GM21526 (cell line): ENCODE data around the gene CFAP46.
"Not testable (repeated sequence)": the region's sequence is repeated elsewhere in the genome, so short reads cannot be mapped to it uniquely, and the experiment has no call there.

Experiments used
- ATAC-seq: cut with Tn5 transposase; IDR thresholded peaks from one replicate; pipeline ENCODE4 v1.9.1; 2021; ENCODE audit warnings: moderate library complexity; ENCODE audit not compliant: unreplicated experiment, low FRiP score

Gene CFAP46

GRCh38 chr10:132964707-132965410 lies 22.5 kb upstream of the CFAP46 start:
- not testable (repeated sequence) for ATAC-seq

GRCh38 chr10:132964231-132964630 lies 21.9 kb upstream of the CFAP46 start:
- no peak for ATAC-seq

DNA sequence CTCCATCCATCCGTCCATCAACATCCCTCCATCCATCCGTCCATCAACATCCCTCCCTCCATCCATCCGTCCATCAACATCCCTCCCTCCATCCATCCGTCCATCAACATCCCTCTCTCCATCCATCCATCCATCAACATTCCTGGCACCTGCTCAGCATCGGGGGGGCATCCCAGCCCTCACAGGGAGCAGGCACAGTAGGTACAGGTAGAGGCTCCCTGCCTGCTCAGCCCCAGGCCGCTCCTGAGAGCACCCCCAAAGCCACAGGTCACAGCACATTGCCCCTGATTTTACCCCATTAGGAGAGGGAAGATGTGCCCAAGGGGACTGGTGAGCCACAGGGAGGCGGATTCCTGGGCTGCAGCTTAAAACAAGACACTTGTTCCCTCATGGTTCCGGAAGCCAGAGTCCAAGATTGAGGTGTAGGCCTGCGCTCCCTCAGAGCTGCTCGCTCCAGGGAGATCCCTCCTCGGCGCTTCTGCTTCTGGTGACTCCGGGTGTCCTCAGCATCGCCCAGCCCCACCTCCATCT lies 21.1 kb upstream of the CFAP46 start:
- no peak for ATAC-seq

GRCh38 chr10:132962623-132963429 lies 20.5 kb upstream of the CFAP46 start:
- ATAC-seq: peak; percentile 28

- peak; percentile 67 for ATAC-seq
These were observed 19.6 kb upstream of the CFAP46 start for GRCh38 chr10:132961787-132962622.

- ATAC-seq: no peak
These were observed 19.0 kb upstream of the CFAP46 start for GRCh38 chr10:132961420-132961786.

DNA sequence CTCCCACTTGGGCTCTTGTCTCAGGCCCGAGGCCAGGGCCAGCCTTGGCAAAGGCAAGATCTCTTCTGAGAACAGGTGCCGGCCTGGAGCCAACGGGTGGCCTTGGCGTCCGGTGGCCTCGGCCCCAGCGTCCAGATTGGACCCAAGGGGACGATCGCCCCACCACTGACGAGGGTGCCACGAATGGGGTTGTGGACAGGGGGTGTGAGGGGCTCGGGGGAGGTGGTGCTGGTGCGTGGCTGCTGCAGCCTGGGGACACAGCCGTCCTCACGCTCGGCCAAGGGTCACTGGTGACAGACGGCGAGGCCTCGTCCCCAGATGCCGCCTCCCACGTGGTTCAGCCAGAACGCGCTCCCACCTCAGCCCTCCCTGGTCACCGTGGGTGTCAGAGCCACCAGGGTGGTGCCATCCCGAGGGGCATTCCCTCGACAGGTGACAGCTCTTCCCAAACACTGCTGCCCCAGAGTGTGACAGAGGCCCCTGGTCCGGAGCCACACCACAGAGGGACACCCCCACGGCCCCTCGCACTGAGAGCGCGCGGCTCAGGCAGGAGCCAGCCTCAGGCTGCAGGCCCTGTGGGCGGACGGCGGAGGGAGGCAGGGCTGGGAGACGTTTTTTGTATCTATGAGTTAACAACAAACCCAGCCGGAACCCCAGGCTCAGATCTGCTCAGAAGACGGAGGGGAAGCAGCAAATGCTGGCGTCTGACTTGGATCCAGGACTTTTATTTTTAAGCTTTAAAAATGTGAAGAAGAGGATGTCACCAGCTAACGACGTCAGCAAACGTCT lies 18.5 kb upstream of the CFAP46 start:
- no peak for ATAC-seq

- no peak for ATAC-seq
These were observed 17.7 kb upstream of the CFAP46 start for GRCh38 chr10:132960071-132960472.

DNA sequence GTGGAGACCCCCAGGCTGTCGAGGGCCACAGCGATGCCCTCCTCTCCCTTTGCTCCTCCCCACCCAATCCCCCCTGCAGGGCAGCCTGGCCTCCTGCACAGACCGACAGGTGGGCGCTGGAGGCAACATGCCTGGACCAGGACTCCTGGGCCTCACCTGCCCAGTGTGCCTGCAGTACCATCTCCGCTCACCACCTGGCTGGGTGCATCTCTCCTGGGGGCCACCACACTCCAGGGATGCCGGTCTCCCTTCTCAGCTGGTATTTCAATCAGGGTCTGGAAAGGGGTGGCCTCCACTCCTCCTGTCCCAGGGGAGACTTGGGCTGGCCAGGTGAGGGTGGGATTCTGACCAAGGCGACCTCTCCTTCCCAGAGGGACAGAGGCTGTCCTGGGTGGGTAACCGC lies 17.2 kb upstream of the CFAP46 start:
- no peak for ATAC-seq

- no peak for ATAC-seq
These were observed 16.7 kb upstream of the CFAP46 start for GRCh38 chr10:132958883-132959558.

DNA sequence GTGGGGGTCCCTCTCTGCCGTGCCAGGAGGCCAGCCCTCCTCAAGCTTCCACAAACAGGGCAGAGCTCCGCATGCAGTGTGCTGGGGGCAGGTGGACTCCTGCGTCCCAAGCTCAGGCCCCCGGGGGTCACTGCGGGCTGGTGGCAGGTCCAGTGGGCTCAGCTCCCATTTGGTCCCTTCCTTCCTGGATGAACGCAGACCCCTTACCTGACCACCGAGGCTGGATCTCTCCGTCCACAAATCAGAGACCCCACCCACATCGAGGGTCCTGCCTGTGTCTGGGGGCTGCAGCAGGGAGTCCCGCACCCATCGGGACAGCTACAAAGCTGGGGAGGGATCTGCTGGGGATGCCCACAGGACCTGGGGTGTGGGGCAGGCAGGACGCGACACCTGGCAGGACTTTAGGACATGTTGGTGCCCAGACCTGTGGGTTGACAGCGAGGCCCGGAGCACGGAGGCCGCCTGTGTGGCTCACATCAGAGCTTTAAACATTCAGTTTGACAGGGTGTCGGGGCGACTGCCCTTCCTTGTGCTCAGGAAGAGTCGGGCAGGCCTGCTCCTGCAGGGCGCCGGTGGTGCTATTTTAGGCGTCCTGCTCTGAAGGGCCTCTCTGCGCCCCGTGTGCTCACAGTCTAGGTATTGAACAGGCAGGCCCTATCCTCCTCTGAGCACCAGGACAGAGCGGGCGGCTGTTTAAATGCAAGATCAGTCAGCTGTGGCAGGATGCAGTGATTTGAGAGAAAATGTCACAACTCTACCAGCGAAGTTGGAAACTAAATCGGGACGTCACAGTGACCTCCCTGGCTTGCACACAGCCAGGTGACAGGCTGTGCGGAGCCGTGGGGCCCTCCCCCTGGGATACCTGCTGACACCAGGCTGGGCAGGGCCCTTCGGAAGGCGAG lies 15.9 kb upstream of the CFAP46 start:
- ATAC-seq: no peak

DNA sequence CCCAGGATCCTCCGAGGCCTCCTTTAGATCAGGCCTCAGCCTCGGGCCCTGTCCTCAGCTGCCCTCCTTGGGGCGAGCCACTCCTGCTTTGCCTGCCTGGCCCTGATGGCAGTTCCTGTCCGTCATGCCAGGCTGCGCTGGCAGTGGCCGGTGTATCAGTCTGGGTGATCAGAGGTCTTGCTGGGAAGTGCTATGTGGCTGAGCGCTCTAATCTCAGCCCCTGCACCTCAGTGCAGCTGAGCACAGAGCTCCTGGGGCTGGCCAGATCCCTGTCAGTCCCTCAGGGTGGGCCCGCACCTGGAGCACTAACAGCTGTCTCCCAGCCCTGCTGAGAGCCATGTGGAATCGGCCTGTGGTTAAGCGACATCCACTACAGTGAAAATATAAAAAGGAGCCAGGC lies 14.8 kb upstream of the CFAP46 start:
- no peak for ATAC-seq

DNA sequence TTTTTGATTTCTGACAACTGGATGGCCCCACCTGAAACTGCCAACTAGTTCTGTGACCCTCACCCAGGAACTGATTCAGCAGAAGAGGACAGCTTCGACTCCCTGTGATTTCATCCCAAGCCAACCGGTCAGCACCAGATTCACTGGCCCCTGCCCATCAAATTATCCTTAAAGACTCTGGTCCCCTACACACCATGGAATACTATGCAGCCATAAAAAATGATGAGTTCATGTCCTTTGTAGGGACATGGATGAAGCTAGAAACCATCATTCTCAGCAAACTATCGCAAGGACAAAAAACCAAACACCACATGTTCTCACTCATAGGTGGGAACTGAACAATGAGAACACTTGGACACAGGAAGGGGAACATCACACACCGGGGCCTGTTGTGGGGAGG lies 13.9 kb upstream of the CFAP46 start:
- not testable (repeated sequence) for ATAC-seq

DNA sequence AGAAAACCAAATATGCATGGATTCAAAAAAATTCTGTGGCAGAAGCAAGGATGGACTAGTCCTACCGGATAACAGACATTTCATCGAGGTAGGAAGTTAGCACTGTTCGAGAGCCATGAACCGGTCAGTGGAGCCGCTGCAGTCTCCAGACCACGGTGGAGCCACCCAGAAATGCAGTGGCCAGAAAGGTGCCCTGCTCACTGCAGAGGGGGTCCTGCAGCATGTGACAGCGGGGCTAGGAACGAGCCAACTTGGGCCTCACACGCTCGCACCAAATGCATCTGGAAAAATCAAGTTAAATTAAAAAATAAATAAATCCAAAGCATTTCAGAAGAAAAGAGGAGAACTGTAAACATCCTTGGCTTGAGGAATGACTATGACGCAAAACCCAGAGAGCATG lies 13.1 kb upstream of the CFAP46 start:
- no peak for ATAC-seq

- ATAC-seq: no peak
These were observed 11.1 kb upstream of the CFAP46 start for GRCh38 chr10:132953428-132953827.

GRCh38 chr10:132951926-132952325 lies 9.6 kb upstream of the CFAP46 start:
- no peak for ATAC-seq

DNA sequence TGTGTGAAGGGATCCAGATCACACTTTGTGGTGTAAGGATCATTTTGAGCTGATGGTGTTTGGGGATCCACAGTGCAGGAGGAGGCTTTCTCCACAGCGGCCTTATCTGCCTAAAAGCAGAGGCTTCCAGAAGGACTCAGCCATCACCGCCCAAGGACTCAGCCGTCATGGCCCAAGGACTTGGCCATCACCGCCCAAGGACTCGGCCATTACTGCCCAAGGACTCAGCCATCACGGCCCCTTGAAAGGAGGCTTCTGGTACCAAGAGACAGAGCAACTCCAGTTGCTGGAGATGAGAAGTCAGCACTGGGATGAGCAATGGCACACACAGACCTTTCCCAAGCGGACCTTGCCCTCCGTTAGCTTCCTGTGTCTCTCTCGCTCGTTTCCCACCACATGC lies 6.0 kb upstream of the CFAP46 start:
- no peak for ATAC-seq

DNA sequence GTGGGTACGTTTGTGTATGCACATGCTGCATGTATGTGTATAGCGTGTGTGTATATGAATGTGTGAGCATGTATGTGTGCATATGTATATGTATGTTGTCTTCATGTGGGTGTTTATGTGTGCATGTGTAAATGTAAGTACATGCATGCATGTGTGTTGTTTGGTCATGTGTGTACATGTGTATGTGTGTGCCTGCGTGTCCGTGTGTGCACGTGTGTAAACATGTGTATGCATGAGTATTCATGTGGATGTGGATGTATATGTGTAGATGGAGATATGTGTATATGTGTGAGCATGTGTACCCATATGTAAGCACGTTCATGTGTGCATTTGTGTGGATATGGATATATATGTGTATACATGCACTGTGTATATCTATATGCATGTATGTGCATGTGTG lies 5.5 kb upstream of the CFAP46 start:
- no peak for ATAC-seq
